GM12878 (cell line): Measurements from ENCODE around the gene IL1B. TPM values are rescaled to one million over a fixed set of nuclear protein-coding genes. Genes with fewer than 3 reads are reported as not detected.

Experiments
- ATAC-seq: fragments of 200-7000 bp; cut with Tn5 transposase; 3 replicates; pipeline ENCODE4 v1.9.1; 2020; ENCODE audit warnings: mild to moderate bottlenecking, moderate library complexity
- BruUV-seq: library from RNA; stranded (reverse); fragments of 400-500 nt; replicated peaks from 2 replicates; lab custom pipeline; 2021; lab: Mats Ljungman, UMichigan
- CTCF ChIA-PET: fragments of 300-600 bp; sonication (Branson Sonifier 250); formaldehyde crosslinking; extraction: SDS; loops from one replicate; lab custom pipeline; 2021; ENCODE audit warnings: inconsistent platforms; lab: Yijun Ruan, JAX
- POLR2A ChIA-PET: fragments of 350-600 bp; formaldehyde crosslinking; extraction: SDS; loops from one replicate; lab custom pipeline; 2021; ENCODE audit warnings: inconsistent platforms; lab: Charles Lee
- RAD21 ChIA-PET: fragments of 300-600 bp; sonication (Branson Sonifier 250); formaldehyde crosslinking; loops from one replicate; lab custom pipeline; 2023; ENCODE audit warnings: antibody characterized with exemption; ENCODE audit not compliant: unreplicated experiment; lab: Charles Lee
- SMC1A ChIA-PET: fragments of 300-600 bp; sonication (Branson Sonifier 250); formaldehyde crosslinking; loops from one replicate; lab custom pipeline; 2023; ENCODE audit not compliant: unreplicated experiment, uncharacterized antibody; lab: Charles Lee
- DNase-seq: peaks from one replicate; pipeline ENCODE4 v3.0.0-alpha.2; 2011; ENCODE audit warnings: low read depth, low spot score
- FAIRE-seq: peaks from 3 replicates; lab custom pipeline; 2011; peaks lifted over from hg19 to GRCh38; lab: Jason Lieb, UNC
- H2AFZ ChIP-seq: 2 replicates; pipeline ENCODE4 v1.6.0; 2011; ENCODE audit warnings: low read depth, low read length, control low read depth; ENCODE audit not compliant: control insufficient read depth
- H3K27ac ChIP-seq: 2 replicates; pipeline ENCODE4 v1.5.1; 2011; ENCODE audit warnings: control low read depth; ENCODE audit not compliant: control insufficient read depth, insufficient read depth
- H3K27me3 ChIP-seq, 2 experiments: replicated peaks in 1 of 2; 2 replicates each; pipeline versions ENCODE4 v1.6.0 to v1.6.1; 2011; ENCODE audit warnings: low read length in 1 of 2; ENCODE audit not compliant: control insufficient read depth in 2 of 2, insufficient read depth in 2 of 2
- H3K36me3 ChIP-seq, 2 experiments: 2 replicates each; pipeline ENCODE4 v1.5.1; 2011; ENCODE audit warnings: low read length in 1 of 2; ENCODE audit not compliant: control insufficient read depth in 2 of 2, insufficient read depth in 2 of 2
- H3K4me1 ChIP-seq: 2 replicates; pipeline ENCODE4 v1.6.1; 2011; ENCODE audit warnings: mild to moderate bottlenecking, low read length, moderate library complexity, mixed read lengths; ENCODE audit not compliant: control insufficient read depth, insufficient read depth
- H3K4me2 ChIP-seq: 2 replicates; pipeline ENCODE4 v1.6.0; 2011; ENCODE audit warnings: control low read depth; ENCODE audit not compliant: control insufficient read depth, insufficient read depth
- H3K4me3 ChIP-seq: fragments of 200-600 bp; sonication (generic); 2 replicates; pipeline ENCODE4 v1.5.1; 2016
- H3K79me2 ChIP-seq: 2 replicates; pipeline ENCODE4 v1.6.0; 2011; ENCODE audit warnings: low read length; ENCODE audit not compliant: control insufficient read depth, insufficient read depth
- H3K9ac ChIP-seq: 2 replicates; pipeline ENCODE4 v1.8.0; 2011; ENCODE audit warnings: low read length, control low read depth, mixed read lengths; ENCODE audit not compliant: control insufficient read depth, insufficient read depth
- H3K9me3 ChIP-seq: replicated peaks from 3 replicates; pipeline ENCODE4 v1.5.1; 2011; ENCODE audit warnings: mild to moderate bottlenecking, low read length; ENCODE audit not compliant: control insufficient read depth, insufficient read depth
- H4K20me1 ChIP-seq: 2 replicates; pipeline ENCODE4 v1.6.0; 2011; ENCODE audit not compliant: control insufficient read depth, insufficient read depth
- ESRRA ChIP-seq: IDR thresholded peaks from 2 replicates; pipeline ENCODE4 v1.6.1; 2012; ENCODE audit warnings: mild to moderate bottlenecking, low read length, improper control_type of control experiment
- PAX8 ChIP-seq: fragments of 450-650 bp; IDR thresholded peaks from 2 replicates; pipeline ENCODE4 v1.6.1; 2017; ENCODE audit warnings: mild to moderate bottlenecking, moderate library complexity
- RAD21 ChIP-seq: IDR thresholded peaks from 2 replicates; pipeline ENCODE4 v1.6.1; 2011; ENCODE audit warnings: mild to moderate bottlenecking, low read depth, low read length, moderate library complexity; ENCODE audit not compliant: insufficient read depth
- RUNX3 ChIP-seq: IDR thresholded peaks from 2 replicates; pipeline ENCODE4 v1.6.1; 2012; ENCODE audit warnings: low read length, inconsistent platforms
- WGBS: methylation state at CpG from one replicate; pipeline ENCODE4 v1.1.6; 2016; ENCODE audit warnings: low lambda C conversion rate; ENCODE audit not compliant: insufficient replicate concordance, insufficient coverage; ENCODE audit errors: missing lambda C conversion rate; 5-methylcytosine and 5-hydroxymethylcytosine counted together
- in situ Hi-C: fragments of 300-500 bp; cut with MboI; formaldehyde crosslinking; loops from 9 replicates; pipeline ENCODE4 v1.14.3; 2018; ENCODE audit warnings: mixed read lengths
- intact Hi-C: fragments of 100-400 bp; cut with micrococcal nuclease; formaldehyde crosslinking; loops from one replicate; pipeline ENCODE4 v1.14.2; 2022; ENCODE audit not compliant: unreplicated experiment
- polyA plus RNA-seq, 11 experiments: library from polyadenylated mRNA; depleted of rRNA in 4 of 11; unstranded in 6 of 11; stranded (reverse) in 5 of 11; fragments of >200 nt; fragmentation: Nextera tagmentation in 4 of 11; fragmentation: Illumina TruSeq in 1 of 11; extraction: Ambion mirVana in 4 of 11; extraction: Trizol in 1 of 11; gene quantifications; 1 replicate in 1 of 11; 2 replicates in 10 of 11; pipeline versions ENCODE4 v1.2.1 to v1.2.3, GENCODE V29; 2011 to 2016; ENCODE audit warnings: inconsistent platforms in 2 of 11, missing spikeins in 2 of 11, low read depth in 1 of 11
- total RNA-seq, 4 experiments: library from RNA; depleted of rRNA in 3 of 4; stranded (reverse); fragments of >200 nt in 3 of 4; fragmentation: Illumina TruSeq in 1 of 4; extraction: Trizol in 1 of 4; gene quantifications; 2 replicates each; pipeline versions ENCODE4 v1.2.1 to v1.2.3, GENCODE V29; 2013 to 2021
- TF ChIP-seq, protein P1 (sequence below): fragments of 150-350 bp; IDR thresholded peaks from 2 replicates; pipeline ENCODE4 v1.6.1; 2016; ENCODE audit warnings: low read depth, low read length
- TF ChIP-seq, protein P2 (sequence below): fragments of 450-650 bp; IDR thresholded peaks from 2 replicates; pipeline ENCODE4 v1.6.1; 2017; ENCODE audit warnings: mild to moderate bottlenecking, moderate library complexity
- TF ChIP-seq, protein P3 (sequence below): fragments of 450-650 bp; formaldehyde crosslinking; IDR thresholded peaks from 2 replicates; pipeline ENCODE4 v1.5.0; 2022; ENCODE audit warnings: mild to moderate bottlenecking, missing genetic modification characterization

The IL1B gene
- total and polyA plus RNA-seq, 10 of the 15 experiments (the other 5 are each of a cell fraction or from before 2014, with no cell fraction given), result 0.20 to 1.6 (median 0.84) TPM

DNA sequence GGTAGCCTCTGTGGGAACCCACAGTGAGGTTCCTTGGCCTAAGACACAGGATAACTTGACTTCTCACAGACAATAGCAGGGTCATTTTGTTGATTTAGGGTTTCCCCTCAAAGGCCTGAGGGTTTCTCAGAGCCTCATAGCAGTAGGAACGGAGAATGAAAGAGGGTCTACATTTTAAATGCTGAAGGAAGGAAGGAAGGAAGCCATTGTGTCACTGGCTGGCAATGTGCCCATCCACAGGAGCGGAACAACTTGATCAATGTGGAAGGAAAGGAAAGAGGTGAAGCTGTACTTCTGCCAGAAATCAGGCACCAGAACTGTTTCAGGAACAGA lies 5.1 kb downstream of the IL1B start (continued):
- TF ChIP-seq, protein P1, sequence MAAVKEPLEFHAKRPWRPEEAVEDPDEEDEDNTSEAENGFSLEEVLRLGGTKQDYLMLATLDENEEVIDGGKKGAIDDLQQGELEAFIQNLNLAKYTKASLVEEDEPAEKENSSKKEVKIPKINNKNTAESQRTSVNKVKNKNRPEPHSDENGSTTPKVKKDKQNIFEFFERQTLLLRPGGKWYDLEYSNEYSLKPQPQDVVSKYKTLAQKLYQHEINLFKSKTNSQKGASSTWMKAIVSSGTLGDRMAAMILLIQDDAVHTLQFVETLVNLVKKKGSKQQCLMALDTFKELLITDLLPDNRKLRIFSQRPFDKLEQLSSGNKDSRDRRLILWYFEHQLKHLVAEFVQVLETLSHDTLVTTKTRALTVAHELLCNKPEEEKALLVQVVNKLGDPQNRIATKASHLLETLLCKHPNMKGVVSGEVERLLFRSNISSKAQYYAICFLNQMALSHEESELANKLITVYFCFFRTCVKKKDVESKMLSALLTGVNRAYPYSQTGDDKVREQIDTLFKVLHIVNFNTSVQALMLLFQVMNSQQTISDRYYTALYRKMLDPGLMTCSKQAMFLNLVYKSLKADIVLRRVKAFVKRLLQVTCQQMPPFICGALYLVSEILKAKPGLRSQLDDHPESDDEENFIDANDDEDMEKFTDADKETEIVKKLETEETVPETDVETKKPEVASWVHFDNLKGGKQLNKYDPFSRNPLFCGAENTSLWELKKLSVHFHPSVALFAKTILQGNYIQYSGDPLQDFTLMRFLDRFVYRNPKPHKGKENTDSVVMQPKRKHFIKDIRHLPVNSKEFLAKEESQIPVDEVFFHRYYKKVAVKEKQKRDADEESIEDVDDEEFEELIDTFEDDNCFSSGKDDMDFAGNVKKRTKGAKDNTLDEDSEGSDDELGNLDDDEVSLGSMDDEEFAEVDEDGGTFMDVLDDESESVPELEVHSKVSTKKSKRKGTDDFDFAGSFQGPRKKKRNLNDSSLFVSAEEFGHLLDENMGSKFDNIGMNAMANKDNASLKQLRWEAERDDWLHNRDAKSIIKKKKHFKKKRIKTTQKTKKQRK, result no peak
- TF ChIP-seq RAD21, result 0 out of 2 replicates have a peak, but pooled peaks have one; percentile 13

DNA sequence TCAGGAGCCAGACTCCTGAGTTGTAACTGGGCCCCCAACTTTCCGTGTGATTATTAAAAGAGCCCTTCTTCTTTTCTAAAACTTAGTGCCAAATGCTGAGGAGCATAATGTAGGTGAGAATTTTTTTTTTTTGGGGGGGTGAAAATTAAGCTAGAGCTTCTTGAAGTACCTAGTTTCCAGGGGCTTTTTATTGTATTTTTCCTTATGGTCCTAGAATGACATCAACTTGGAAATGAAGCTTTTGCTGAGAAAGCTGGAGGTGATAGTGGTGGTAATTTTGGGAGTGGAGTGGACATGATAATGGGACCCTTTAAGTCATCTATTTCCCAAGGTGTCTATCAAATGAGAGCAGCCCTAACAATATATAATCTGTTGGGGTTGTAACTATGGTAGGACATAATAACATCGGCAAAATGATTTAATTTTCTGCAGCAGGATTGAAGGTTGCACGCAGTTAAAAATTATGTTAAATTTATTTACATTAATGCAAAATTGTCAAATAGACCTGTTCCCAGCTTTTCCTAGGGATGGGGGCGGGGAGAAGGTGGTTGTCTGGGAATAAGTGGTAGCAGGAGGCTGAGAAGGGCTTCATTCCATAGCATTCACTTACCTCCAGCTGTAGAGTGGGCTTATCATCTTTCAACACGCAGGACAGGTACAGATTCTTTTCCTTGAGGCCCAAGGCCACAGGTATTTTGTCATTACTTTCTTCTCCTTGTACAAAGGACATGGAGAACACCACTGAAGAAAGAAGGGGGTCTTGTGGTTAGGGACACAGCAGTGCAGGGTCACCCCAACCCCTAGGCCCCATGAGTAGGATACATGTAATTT lies 5.7 kb downstream of the IL1B start:
- DNase-seq (no peak), ATAC-seq (no peak), FAIRE-seq (no peak)
- no peak for TF ChIP-seq PAX8
- TF ChIP-seq, protein P2, sequence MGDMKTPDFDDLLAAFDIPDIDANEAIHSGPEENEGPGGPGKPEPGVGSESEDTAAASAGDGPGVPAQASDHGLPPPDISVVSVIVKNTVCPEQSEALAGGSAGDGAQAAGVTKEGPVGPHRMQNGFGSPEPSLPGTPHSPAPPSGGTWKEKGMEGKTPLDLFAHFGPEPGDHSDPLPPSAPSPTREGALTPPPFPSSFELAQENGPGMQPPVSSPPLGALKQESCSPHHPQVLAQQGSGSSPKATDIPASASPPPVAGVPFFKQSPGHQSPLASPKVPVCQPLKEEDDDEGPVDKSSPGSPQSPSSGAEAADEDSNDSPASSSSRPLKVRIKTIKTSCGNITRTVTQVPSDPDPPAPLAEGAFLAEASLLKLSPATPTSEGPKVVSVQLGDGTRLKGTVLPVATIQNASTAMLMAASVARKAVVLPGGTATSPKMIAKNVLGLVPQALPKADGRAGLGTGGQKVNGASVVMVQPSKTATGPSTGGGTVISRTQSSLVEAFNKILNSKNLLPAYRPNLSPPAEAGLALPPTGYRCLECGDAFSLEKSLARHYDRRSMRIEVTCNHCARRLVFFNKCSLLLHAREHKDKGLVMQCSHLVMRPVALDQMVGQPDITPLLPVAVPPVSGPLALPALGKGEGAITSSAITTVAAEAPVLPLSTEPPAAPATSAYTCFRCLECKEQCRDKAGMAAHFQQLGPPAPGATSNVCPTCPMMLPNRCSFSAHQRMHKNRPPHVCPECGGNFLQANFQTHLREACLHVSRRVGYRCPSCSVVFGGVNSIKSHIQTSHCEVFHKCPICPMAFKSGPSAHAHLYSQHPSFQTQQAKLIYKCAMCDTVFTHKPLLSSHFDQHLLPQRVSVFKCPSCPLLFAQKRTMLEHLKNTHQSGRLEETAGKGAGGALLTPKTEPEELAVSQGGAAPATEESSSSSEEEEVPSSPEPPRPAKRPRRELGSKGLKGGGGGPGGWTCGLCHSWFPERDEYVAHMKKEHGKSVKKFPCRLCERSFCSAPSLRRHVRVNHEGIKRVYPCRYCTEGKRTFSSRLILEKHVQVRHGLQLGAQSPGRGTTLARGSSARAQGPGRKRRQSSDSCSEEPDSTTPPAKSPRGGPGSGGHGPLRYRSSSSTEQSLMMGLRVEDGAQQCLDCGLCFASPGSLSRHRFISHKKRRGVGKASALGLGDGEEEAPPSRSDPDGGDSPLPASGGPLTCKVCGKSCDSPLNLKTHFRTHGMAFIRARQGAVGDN, result no peak
- TF ChIP-seq ESRRA, result no peak
- TF ChIP-seq, protein P3, sequence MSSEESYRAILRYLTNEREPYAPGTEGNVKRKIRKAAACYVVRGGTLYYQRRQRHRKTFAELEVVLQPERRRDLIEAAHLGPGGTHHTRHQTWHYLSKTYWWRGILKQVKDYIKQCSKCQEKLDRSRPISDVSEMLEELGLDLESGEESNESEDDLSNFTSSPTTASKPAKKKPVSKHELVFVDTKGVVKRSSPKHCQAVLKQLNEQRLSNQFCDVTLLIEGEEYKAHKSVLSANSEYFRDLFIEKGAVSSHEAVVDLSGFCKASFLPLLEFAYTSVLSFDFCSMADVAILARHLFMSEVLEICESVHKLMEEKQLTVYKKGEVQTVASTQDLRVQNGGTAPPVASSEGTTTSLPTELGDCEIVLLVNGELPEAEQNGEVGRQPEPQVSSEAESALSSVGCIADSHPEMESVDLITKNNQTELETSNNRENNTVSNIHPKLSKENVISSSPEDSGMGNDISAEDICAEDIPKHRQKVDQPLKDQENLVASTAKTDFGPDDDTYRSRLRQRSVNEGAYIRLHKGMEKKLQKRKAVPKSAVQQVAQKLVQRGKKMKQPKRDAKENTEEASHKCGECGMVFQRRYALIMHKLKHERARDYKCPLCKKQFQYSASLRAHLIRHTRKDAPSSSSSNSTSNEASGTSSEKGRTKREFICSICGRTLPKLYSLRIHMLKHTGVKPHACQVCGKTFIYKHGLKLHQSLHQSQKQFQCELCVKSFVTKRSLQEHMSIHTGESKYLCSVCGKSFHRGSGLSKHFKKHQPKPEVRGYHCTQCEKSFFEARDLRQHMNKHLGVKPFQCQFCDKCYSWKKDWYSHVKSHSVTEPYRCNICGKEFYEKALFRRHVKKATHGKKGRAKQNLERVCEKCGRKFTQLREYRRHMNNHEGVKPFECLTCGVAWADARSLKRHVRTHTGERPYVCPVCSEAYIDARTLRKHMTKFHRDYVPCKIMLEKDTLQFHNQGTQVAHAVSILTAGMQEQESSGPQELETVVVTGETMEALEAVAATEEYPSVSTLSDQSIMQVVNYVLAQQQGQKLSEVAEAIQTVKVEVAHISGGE (CRISPR knock-in tag), result no peak
- TF ChIP-seq RUNX3, result 0 out of 2 replicates have a peak, but pooled peaks have one; percentile 20
- Histone ChIP-seq H3K36me3 (no peaks in the 10 kb centered on the region), H3K27ac (no peak overlapping the region), H4K20me1 (no peaks in the 10 kb centered on the region), H3K27me3 (no peaks in the 10 kb centered on the region), H3K4me1 (peaks cover 12% of the 10 kb centered on the region), H3K79me2 (no peaks in the 10 kb centered on the region), H3K9ac (no peak overlapping the region), H3K4me2 (no peak overlapping the region), H2AFZ (no peak overlapping the region), H3K4me3 (no peak overlapping the region), H3K9me3 (no peaks in the 10 kb centered on the region; the same call in 2 of the 3 replicates)
- ChIA-PET CTCF (interaction anchor here (1.1 to 2.2 kb wide), 5 partner anchors 14 to 81 kb away, joined by 3 to 7 read pairs (median 5); no protein-coding TSS in a partner anchor), SMC1A (interaction anchor here (0.7 to 6.5 kb wide), 8 partner anchors 9 to 82 kb away, joined by 3 to 33 read pairs (median 4); no protein-coding TSS in a partner anchor), RAD21 (interaction anchor here (0.7 to 2.1 kb wide), 3 partner anchors 9 to 50 kb away, joined by 3 to 6 read pairs (median 3); no protein-coding TSS in a partner anchor), POLR2A (interaction anchor here (0.6 to 1.2 kb wide), 2 partner anchors 81 to 149 kb away, joined by 3 to 4 read pairs; no protein-coding TSS in a partner anchor)
- WGBS, result 71% methylated on average over 5 of the region's 5 CpGs
- in situ Hi-C loops, result no loop called here
- intact Hi-C loops, result no loop called here
- no TSS peak for BruUV-seq
